Natural killer cell (primary cell): ENCODE data around the gene LRRC8C. TPM values are rescaled to one million over a fixed set of nuclear protein-coding genes. Genes with fewer than 3 reads are reported as not detected.

Source experiments
- ATAC-seq, 3 donors: fragments of 150-1000 bp in 2 of 3; fragments of 200-7000 bp in 1 of 3; cut with Tn5 transposase; 1 replicate in 1 of 3; 2 replicates in 2 of 3; pipeline ENCODE4 v1.10.0; 2021; ENCODE audit warnings: mild to moderate bottlenecking in 2 of 3, moderate library complexity in 2 of 3
- DNase-seq, 2 donors: peaks; one replicate each; pipeline versions ENCODE4 v3.0.0 to v3.0.0-alpha.2; 2013 to 2021; ENCODE audit warnings: mixed read lengths in 1 of 2
- H3K27ac ChIP-seq: one replicate; pipeline ENCODE4 v1.5.1; 2013; ENCODE audit warnings: mild to moderate bottlenecking, low read length
- H3K27me3 ChIP-seq: one replicate; pipeline ENCODE4 v1.6.1; 2013; ENCODE audit warnings: low read length; ENCODE audit not compliant: control insufficient read depth, insufficient read depth
- H3K36me3 ChIP-seq: one replicate; pipeline ENCODE4 v1.6.1; 2013; ENCODE audit warnings: low read length; ENCODE audit not compliant: control insufficient read depth, insufficient read depth
- H3K4me1 ChIP-seq: one replicate; pipeline ENCODE4 v1.6.1; 2013; ENCODE audit warnings: low read length; ENCODE audit not compliant: control insufficient read depth, insufficient read depth
- H3K4me3 ChIP-seq: one replicate; pipeline ENCODE4 v1.5.1; 2013; ENCODE audit warnings: low read length
- H3K9me3 ChIP-seq: one replicate; pipeline ENCODE4 v1.6.1; 2013; ENCODE audit warnings: low read length; ENCODE audit not compliant: control insufficient read depth, insufficient read depth
- H3K27ac Mint-ChIP-seq, 2 donors: one replicate each; pipeline ENCODE4 v1.8.0; 2022; ENCODE audit warnings: mild to moderate bottlenecking in 2 of 2, mixed read lengths in 2 of 2, moderate library complexity in 1 of 2
- H3K27me3 Mint-ChIP-seq, 2 donors: one replicate each; pipeline ENCODE4 v1.8.0; 2022; ENCODE audit warnings: low read depth in 2 of 2, mixed read lengths in 2 of 2
- H3K36me3 Mint-ChIP-seq: one replicate; pipeline ENCODE4 v1.8.0; 2022; ENCODE audit warnings: mixed read lengths
- H3K4me1 Mint-ChIP-seq, 2 donors: one replicate each; pipeline ENCODE4 v1.8.0; 2022; ENCODE audit warnings: mixed read lengths in 2 of 2
- H3K4me3 Mint-ChIP-seq: one replicate; pipeline ENCODE4 v1.8.0; 2022; ENCODE audit warnings: mild to moderate bottlenecking, moderate library complexity, mixed read lengths
- H3K9me3 Mint-ChIP-seq, 2 donors: one replicate each; pipeline ENCODE4 v1.8.0; 2022; ENCODE audit warnings: mixed read lengths in 2 of 2
- WGBS: methylation state at CpG from one replicate; pipeline ENCODE4 v1.1.7; 2013; ENCODE audit warnings: missing lambda C conversion rate; ENCODE audit not compliant: insufficient coverage; 5-methylcytosine and 5-hydroxymethylcytosine counted together
- intact Hi-C: fragments of 100-400 bp; cut with micrococcal nuclease; formaldehyde crosslinking; loops from one replicate; pipeline ENCODE4 v1.14.2; 2022
- total RNA-seq, 4 donors: library from RNA; stranded (reverse); fragments of 120-200 nt in 1 of 4; gene quantifications; one replicate each; pipeline versions ENCODE4 v1.2.3 to v1.2.4, GENCODE V29; 2013 to 2022
- TF ChIP-seq, protein P1 (sequence below): fragments of 200-600 bp; IDR thresholded peaks from one replicate; pipeline ENCODE4 v1.8.0; 2022; ENCODE audit warnings: antibody characterized with exemption

The LRRC8C gene
- total RNA-seq, 3 donors from 2014 or later (not counting 1 experiment from before 2014, with no cell fraction given), result 7.6 to 19.1 (median 15.1) TPM

- TF ChIP-seq, protein P1, sequence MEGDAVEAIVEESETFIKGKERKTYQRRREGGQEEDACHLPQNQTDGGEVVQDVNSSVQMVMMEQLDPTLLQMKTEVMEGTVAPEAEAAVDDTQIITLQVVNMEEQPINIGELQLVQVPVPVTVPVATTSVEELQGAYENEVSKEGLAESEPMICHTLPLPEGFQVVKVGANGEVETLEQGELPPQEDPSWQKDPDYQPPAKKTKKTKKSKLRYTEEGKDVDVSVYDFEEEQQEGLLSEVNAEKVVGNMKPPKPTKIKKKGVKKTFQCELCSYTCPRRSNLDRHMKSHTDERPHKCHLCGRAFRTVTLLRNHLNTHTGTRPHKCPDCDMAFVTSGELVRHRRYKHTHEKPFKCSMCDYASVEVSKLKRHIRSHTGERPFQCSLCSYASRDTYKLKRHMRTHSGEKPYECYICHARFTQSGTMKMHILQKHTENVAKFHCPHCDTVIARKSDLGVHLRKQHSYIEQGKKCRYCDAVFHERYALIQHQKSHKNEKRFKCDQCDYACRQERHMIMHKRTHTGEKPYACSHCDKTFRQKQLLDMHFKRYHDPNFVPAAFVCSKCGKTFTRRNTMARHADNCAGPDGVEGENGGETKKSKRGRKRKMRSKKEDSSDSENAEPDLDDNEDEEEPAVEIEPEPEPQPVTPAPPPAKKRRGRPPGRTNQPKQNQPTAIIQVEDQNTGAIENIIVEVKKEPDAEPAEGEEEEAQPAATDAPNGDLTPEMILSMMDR, result no peak
- ATAC-seq (no peak), DNase-seq (no peak)
- Mint-ChIP-seq H3K27ac (peak overlapping the region in 1 of 2 donors; percentile 90), H3K4me3 (peak overlapping the region; percentile 25), H3K9me3 (no peaks in the 10 kb centered on the region), H3K36me3 (no peaks in the 10 kb centered on the region), H3K4me1 (peaks cover 44 to 55% of the 10 kb centered on the region in 2 donors), H3K27me3 (peaks cover 9% of the 10 kb centered on the region in 2 donors)
- Histone ChIP-seq H3K4me3 (no peak overlapping the region), H3K4me1 (peaks cover 28% of the 10 kb centered on the region), H3K36me3 (no peaks in the 10 kb centered on the region), H3K27me3 (no peaks in the 10 kb centered on the region), H3K9me3 (no peaks in the 10 kb centered on the region), H3K27ac (no peak overlapping the region)
- WGBS, result no CpG with 5 or more reads among the region's 1 CpG
- intact Hi-C loops, result loop anchor here (5.0 kb wide), 2 partner anchors 39 to 144 kb away; no protein-coding TSS in a partner anchor
These were observed 128.4 kb downstream of the LRRC8C start for GRCh38 chr1:89761338-89761737.

DNA sequence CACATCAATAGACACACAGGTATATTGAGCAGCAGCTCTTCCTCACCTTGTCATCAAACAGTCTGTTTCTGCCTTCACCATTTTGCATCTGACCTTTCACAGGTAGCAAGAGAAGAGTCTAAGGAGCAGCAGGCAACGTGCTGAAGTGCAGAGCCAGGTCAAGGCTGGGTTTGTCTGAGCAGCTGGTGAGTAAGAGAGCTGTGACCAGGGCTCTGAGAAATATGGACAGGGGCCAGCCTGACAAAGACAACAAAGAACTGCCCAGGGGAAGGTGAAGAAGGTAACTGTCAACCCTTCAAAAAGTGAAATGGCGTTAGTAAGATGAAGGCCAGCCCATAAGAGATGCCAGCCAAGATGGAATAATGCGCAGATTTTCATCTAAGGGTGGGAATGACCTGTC lies 129.0 kb downstream of the LRRC8C start:
- TF ChIP-seq, protein P1, result no peak
- Histone ChIP-seq H3K27me3 (no peaks in the 10 kb centered on the region), H3K36me3 (no peaks in the 10 kb centered on the region), H3K27ac (no peak overlapping the region), H3K4me1 (peaks cover 26% of the 10 kb centered on the region), H3K9me3 (no peaks in the 10 kb centered on the region), H3K4me3 (no peak overlapping the region)
- no peak for ATAC-seq
- no peaks in the 10 kb centered on the region for H3K36me3 Mint-ChIP-seq
- peaks cover 9 to 12% of the 10 kb centered on the region in 2 donors for H3K27me3 Mint-ChIP-seq
- WGBS, result 95% methylated on average over 3 of the region's 3 CpGs
- peak overlapping the region in 1 of 2 donors; percentile 90 for H3K27ac Mint-ChIP-seq
- intact Hi-C loops, result loop anchor here (2.0 to 5.0 kb wide), 3 partner anchors 40 to 237 kb away; partner anchors contain the start of gene LRRC8B
- H3K9me3 Mint-ChIP-seq, result no peaks in the 10 kb centered on the region
- peak overlapping the region; percentile 25 for H3K4me3 Mint-ChIP-seq
- peaks cover 42 to 51% of the 10 kb centered on the region in 2 donors for H3K4me1 Mint-ChIP-seq
- peak in 1 of 2 donors; percentile 9 for DNase-seq

- ATAC-seq, result no peak
- 84% methylated on average over 12 of the region's 13 CpGs for WGBS
- H3K27me3 ChIP-seq, result no peaks in the 10 kb centered on the region
- H3K9me3 ChIP-seq, result no peaks in the 10 kb centered on the region
- no peak overlapping the region for H3K27ac ChIP-seq
- TF ChIP-seq, protein P1, result no peak
- Mint-ChIP-seq H3K9me3 (no peaks in the 10 kb centered on the region), H3K4me3 (peak overlapping the region; percentile 92), H3K27me3 (peaks cover 9 to 12% of the 10 kb centered on the region in 2 donors), H3K27ac (peak overlapping the region; percentile 53 to 90), H3K36me3 (no peaks in the 10 kb centered on the region), H3K4me1 (peaks cover 38 to 46% of the 10 kb centered on the region in 2 donors)
- H3K4me3 ChIP-seq, result peak overlapping the region; percentile 34
- peak in 1 of 2 donors; percentile 27 for DNase-seq
- no peaks in the 10 kb centered on the region for H3K36me3 ChIP-seq
- intact Hi-C loops, result loop anchor here (2.0 to 5.0 kb wide), 3 partner anchors 40 to 238 kb away; partner anchors contain the start of gene LRRC8B
- H3K4me1 ChIP-seq, result peaks cover 22% of the 10 kb centered on the region
These were observed 129.5 kb downstream of the LRRC8C start for GRCh38 chr1:89762386-89762778.
